ENCODE measurements around the gene EPS8L1. TPM values are rescaled to one million over a fixed set of nuclear protein-coding genes. Genes with fewer than 3 reads are reported as not detected.

EPS8L1 gene
- total RNA-seq, 1 donor from 2014 or later = 7.9 TPM

DNA sequence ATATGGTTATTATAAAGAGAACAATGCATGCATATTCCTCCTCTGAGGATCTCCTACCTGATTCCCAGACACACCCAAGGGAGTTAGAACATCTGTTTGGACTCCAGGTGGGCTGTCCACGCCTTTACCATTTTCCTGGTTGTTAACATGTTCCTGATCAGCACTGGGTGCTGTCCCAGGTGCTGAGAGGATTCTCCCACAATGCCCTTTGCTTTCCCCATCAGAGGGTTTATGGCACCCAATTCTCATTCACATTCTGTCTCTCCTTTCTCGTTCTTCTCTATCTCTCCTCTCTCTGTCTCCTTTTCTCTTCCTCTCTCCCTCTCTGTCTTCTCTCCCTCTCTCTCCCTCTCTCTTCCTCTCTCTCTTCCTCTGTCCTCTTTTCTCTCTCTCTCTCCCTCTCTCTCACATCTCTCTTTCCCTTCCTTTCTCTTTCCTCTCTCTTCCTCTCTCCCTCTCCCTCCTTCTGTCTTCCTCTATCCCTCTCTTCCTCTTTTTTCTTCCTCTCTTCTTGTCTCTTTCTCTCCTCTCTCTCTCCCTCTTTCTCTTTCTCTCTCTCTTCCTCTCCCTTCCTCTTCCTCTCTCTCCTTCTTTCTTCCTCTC, 9.5 kb upstream of the EPS8L1 start:
- H3K27ac Mint-ChIP-seq (ENCODE audit: unreplicated experiment) = no peak overlapping the region
- no peaks in the 10 kb centered on the region for H3K36me3 Mint-ChIP-seq (ENCODE audit: low read depth)
- TF ChIP-seq, protein P1, sequence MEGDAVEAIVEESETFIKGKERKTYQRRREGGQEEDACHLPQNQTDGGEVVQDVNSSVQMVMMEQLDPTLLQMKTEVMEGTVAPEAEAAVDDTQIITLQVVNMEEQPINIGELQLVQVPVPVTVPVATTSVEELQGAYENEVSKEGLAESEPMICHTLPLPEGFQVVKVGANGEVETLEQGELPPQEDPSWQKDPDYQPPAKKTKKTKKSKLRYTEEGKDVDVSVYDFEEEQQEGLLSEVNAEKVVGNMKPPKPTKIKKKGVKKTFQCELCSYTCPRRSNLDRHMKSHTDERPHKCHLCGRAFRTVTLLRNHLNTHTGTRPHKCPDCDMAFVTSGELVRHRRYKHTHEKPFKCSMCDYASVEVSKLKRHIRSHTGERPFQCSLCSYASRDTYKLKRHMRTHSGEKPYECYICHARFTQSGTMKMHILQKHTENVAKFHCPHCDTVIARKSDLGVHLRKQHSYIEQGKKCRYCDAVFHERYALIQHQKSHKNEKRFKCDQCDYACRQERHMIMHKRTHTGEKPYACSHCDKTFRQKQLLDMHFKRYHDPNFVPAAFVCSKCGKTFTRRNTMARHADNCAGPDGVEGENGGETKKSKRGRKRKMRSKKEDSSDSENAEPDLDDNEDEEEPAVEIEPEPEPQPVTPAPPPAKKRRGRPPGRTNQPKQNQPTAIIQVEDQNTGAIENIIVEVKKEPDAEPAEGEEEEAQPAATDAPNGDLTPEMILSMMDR (IDR thresholded peaks at IDR 0.05) = no peak
- no peak overlapping the region for H3K4me3 Mint-ChIP-seq (ENCODE audit: unreplicated experiment)
- peaks cover 8% of the 10 kb centered on the region for H3K27me3 Mint-ChIP-seq (ENCODE audit: low read depth)
- DNase-seq (ENCODE audit: low spot score) = no peak
- H3K9me3 Mint-ChIP-seq (ENCODE audit: low read depth) = no peaks in the 10 kb centered on the region
- H3K4me1 Mint-ChIP-seq (ENCODE audit: low read depth) = peaks cover 20% of the 10 kb centered on the region

DNA sequence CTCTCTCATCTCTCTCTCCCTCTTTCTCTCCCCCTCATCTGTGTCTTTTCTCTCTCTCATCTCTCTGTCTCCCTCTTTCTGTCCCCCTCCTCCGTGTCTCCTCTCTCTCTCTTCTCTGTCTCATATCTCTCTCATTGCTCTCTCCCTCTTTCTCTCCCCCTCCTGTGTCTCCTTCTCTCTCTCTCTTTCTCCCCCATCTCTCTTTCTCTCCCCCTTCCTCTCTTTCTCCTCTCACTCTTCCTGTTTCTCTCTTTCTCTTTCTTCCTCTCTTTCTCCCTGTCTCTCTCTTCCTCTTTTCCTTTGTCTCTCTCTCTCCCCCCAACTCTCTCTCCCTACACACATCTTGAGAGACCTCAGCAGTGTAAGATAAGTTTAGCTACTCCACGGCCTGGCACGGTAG, 7.8 kb upstream of the EPS8L1 start:
- TF ChIP-seq, protein P1 (IDR thresholded peaks at IDR 0.05) = no peak
- Mint-ChIP-seq H3K36me3 (ENCODE audit: low read depth) (no peaks in the 10 kb centered on the region), H3K4me3 (ENCODE audit: unreplicated experiment) (peak overlapping the region; percentile 2), H3K9me3 (ENCODE audit: low read depth) (no peaks in the 10 kb centered on the region), H3K27me3 (ENCODE audit: low read depth) (peaks cover 8% of the 10 kb centered on the region), H3K27ac (ENCODE audit: unreplicated experiment) (no peak overlapping the region), H3K4me1 (ENCODE audit: low read depth) (peaks cover 14% of the 10 kb centered on the region)
- DNase-seq (ENCODE audit: low spot score) = no peak

DNA sequence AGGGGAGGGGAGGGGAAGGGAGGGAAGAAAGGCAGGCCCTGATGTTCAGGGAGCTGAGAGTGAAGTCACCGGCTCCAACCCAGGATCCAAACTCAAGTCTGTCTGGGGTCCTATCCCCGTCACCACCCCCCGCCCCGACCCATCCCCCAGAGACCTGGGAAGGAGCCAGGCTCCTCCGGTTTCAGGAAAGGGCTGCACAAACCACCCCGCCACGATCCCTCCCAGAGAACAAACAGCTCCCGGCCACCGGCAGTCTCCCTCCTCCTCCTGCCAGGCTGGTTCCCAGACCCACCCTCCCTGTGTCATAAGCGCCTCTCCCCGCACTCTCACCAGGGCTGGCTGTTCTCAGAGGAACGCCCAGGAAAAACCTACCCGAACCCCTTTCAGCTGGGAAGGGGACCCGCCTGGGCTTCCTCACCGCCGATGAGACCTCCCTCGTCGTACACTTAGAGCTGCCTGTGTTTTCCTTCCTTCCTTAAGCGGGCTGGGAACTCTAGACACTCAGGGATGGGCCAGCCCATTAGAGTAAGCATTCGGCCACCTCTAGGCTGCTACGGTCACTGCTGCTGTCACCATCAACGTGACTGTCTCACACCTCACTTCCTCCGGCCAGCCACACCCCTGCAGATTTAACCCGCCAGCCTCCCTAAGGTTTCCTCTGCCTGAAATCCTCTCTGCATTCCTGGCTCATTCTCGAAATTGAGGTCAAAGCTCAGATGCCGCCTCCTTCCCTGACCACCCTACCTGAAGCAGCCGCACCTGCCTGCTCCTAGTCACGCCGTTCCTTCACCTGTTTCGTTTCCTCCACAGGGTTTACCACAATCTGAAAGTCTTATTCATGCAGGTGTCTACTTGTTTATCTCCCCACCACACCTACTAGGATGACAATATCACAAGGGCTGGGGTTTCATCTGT, 6.5 kb upstream of the EPS8L1 start:
- DNase-seq (ENCODE audit: low spot score) = no peak
- H3K4me3 Mint-ChIP-seq (ENCODE audit: unreplicated experiment) = peak overlapping the region; percentile 74
- no peaks in the 10 kb centered on the region for H3K36me3 Mint-ChIP-seq (ENCODE audit: low read depth)
- peaks cover 14% of the 10 kb centered on the region for H3K4me1 Mint-ChIP-seq (ENCODE audit: low read depth)
- peaks cover 10% of the 10 kb centered on the region for H3K27me3 Mint-ChIP-seq (ENCODE audit: low read depth)
- H3K9me3 Mint-ChIP-seq (ENCODE audit: low read depth) = no peaks in the 10 kb centered on the region
- H3K27ac Mint-ChIP-seq (ENCODE audit: unreplicated experiment) = peak overlapping the region; percentile 30
- TF ChIP-seq, protein P1 (IDR thresholded peaks at IDR 0.05) = no peak

- Mint-ChIP-seq H3K27ac (ENCODE audit: unreplicated experiment) (peak overlapping the region; percentile 30), H3K36me3 (ENCODE audit: low read depth) (no peaks in the 10 kb centered on the region), H3K9me3 (ENCODE audit: low read depth) (no peaks in the 10 kb centered on the region), H3K4me1 (ENCODE audit: low read depth) (peaks cover 14% of the 10 kb centered on the region), H3K4me3 (ENCODE audit: unreplicated experiment) (peak overlapping the region; percentile 74), H3K27me3 (ENCODE audit: low read depth) (peaks cover 11% of the 10 kb centered on the region)
- TF ChIP-seq, protein P1 (IDR thresholded peaks at IDR 0.05) = no peak
- no peak for DNase-seq (ENCODE audit: low spot score)
These were observed 5.8 kb upstream of the EPS8L1 start for GRCh38 chr19:55069865-55070197.

DNA sequence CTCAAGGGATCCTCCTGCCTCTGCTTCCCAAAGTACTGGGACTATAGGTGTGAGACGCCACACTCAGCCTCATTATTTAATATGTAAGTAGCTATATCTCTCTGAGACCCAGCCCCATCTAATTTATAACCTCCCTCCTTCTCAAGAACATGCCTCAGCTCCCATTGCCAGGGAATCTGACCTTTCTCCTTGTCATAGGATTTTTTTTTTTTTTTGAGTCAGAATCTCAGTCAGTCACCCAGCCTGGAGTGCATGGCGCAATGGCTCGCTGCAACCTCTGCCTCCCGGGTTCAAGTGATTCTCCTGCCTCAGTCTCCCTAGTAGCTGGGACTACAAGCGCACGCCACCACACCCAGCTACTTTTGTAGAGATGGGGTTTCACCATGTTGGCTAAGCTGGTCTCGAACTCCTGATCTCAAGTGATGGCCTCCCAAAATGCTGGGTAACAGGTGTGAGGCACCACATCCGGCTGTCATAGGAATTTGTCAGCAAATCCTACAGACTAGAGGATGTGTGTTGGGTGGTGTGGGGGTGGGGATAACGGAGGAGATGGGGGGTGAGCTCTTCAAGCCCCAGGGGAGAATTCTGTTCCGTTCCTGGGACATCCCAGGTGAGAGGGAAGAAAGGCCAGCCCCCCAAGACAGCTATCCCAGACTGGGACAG, 5.1 kb upstream of the EPS8L1 start:
- Mint-ChIP-seq H3K4me3 (ENCODE audit: unreplicated experiment) (no peak overlapping the region), H3K36me3 (ENCODE audit: low read depth) (no peaks in the 10 kb centered on the region), H3K9me3 (ENCODE audit: low read depth) (no peaks in the 10 kb centered on the region), H3K27me3 (ENCODE audit: low read depth) (peaks cover 18% of the 10 kb centered on the region), H3K4me1 (ENCODE audit: low read depth) (peaks cover 14% of the 10 kb centered on the region), H3K27ac (ENCODE audit: unreplicated experiment) (no peak overlapping the region)
- TF ChIP-seq, protein P1 (IDR thresholded peaks at IDR 0.05) = no peak
- no peak for DNase-seq (ENCODE audit: low spot score)
